IMR-90 (cell line): Measurements from ENCODE around the gene DLK2. TPM values are rescaled to one million over a fixed set of nuclear protein-coding genes. Genes with fewer than 3 reads are reported as not detected.

Source experiments
- ATAC-seq: fragments of 200-7000 bp; cut with Tn5 transposase; 2 replicates; pipeline ENCODE4 v1.9.1; 2020; ENCODE audit warnings: low read depth, mild to moderate bottlenecking, moderate library complexity
- BruUV-seq: library from RNA; stranded (reverse); fragments of 400-500 nt; replicated peaks from 2 replicates; lab custom pipeline; 2021; lab: Mats Ljungman, UMichigan
- CTCF ChIA-PET: fragments of 300-600 bp; formaldehyde crosslinking; extraction: SDS; loops from one replicate; lab custom pipeline; 2021; ENCODE audit warnings: antibody characterized with exemption; lab: Yijun Ruan, JAX
- POLR2A ChIA-PET: fragments of 300-600 bp; sonication (Branson Sonifier 250); formaldehyde crosslinking; loops from one replicate; lab custom pipeline; 2022; ENCODE audit warnings: antibody characterized with exemption; ENCODE audit not compliant: unreplicated experiment; lab: Charles Lee
- DNase-seq: peaks from one replicate; pipeline ENCODE4 v3.0.0; 2013
- H2AFZ ChIP-seq: replicated peaks from 2 replicates; pipeline ENCODE3; 2013; ENCODE audit warnings: low read length, mild to moderate bottlenecking; ENCODE audit not compliant: poor library complexity
- H2AK5ac ChIP-seq: 2 replicates; pipeline ENCODE4 v1.6.1; 2013; ENCODE audit warnings: low read depth, low read length, inconsistent platforms
- H2AK9ac ChIP-seq: replicated peaks from 2 replicates; pipeline ENCODE3; 2013; ENCODE audit warnings: mild to moderate bottlenecking, low read depth, low read length, moderate library complexity; ENCODE audit not compliant: poor library complexity
- H2BK120ac ChIP-seq: 2 replicates; pipeline ENCODE4 v1.6.1; 2013; ENCODE audit warnings: low read depth, low read length, inconsistent platforms
- H2BK15ac ChIP-seq: 3 replicates; pipeline ENCODE4 v1.6.1; 2013; ENCODE audit warnings: low read depth, low read length, inconsistent platforms
- H2BK20ac ChIP-seq: 2 replicates; pipeline ENCODE4 v1.6.1; 2013; ENCODE audit warnings: low read depth, mild to moderate bottlenecking, inconsistent platforms, low read length, moderate library complexity
- H2BK5ac ChIP-seq: 2 replicates; pipeline ENCODE4 v1.6.1; 2013; ENCODE audit warnings: mild to moderate bottlenecking, low read depth, low read length, inconsistent platforms; ENCODE audit not compliant: poor library complexity, severe bottlenecking
- H3K14ac ChIP-seq: replicated peaks from 2 replicates; pipeline ENCODE4 v1.6.1; 2013; ENCODE audit warnings: low read depth, low read length, inconsistent platforms
- H3K18ac ChIP-seq: 2 replicates; pipeline ENCODE4 v1.6.1; 2013; ENCODE audit warnings: low read depth, low read length, control low read depth
- H3K23ac ChIP-seq: 2 replicates; pipeline ENCODE4 v1.6.1; 2013; ENCODE audit warnings: low read depth, low read length, inconsistent platforms
- H3K27ac ChIP-seq: 2 replicates; pipeline ENCODE4 v1.5.1; 2013; ENCODE audit warnings: mild to moderate bottlenecking, control low read depth, low read length; ENCODE audit not compliant: insufficient read depth
- H3K27me3 ChIP-seq: 2 replicates; pipeline ENCODE4 v1.6.1; 2013; ENCODE audit warnings: low read length; ENCODE audit not compliant: control insufficient read depth, insufficient read depth
- H3K36me3 ChIP-seq: 2 replicates; pipeline ENCODE4 v1.6.1; 2013; ENCODE audit warnings: low read length, mixed read lengths; ENCODE audit not compliant: control insufficient read depth, insufficient read depth
- H3K4ac ChIP-seq: 2 replicates; pipeline ENCODE4 v1.6.1; 2013; ENCODE audit warnings: low read depth, low read length, inconsistent platforms
- H3K4me1 ChIP-seq: 2 replicates; pipeline ENCODE4 v1.6.1; 2013; ENCODE audit warnings: low read length, mixed read lengths; ENCODE audit not compliant: control insufficient read depth, insufficient read depth
- H3K4me2 ChIP-seq: 2 replicates; pipeline ENCODE4 v1.6.1; 2013; ENCODE audit warnings: low read depth, mild to moderate bottlenecking, control low read depth, low read length, moderate library complexity
- H3K4me3 ChIP-seq: 2 replicates; pipeline ENCODE4 v1.5.1; 2013; ENCODE audit warnings: low read depth, mild to moderate bottlenecking, control low read depth, low read length, moderate library complexity; ENCODE audit not compliant: insufficient read depth
- H3K56ac ChIP-seq: 2 replicates; pipeline ENCODE4 v1.6.1; 2013; ENCODE audit warnings: low read length, inconsistent platforms; ENCODE audit not compliant: insufficient read depth; ENCODE audit errors: extremely low read depth
- H3K79me1 ChIP-seq, 2 experiments: 2 replicates each; pipeline ENCODE4 v1.6.1; 2013; ENCODE audit warnings: low read length in 2 of 2, inconsistent platforms in 1 of 2, low read depth in 1 of 2
- H3K9ac ChIP-seq: 2 replicates; pipeline ENCODE4 v1.6.1; 2013; ENCODE audit warnings: low read depth, low read length, control low read depth
- H3K9me1 ChIP-seq: 2 replicates; pipeline ENCODE4 v1.6.1; 2013; ENCODE audit warnings: low read length, inconsistent platforms; ENCODE audit not compliant: insufficient read depth
- H3K9me3 ChIP-seq: 2 replicates; pipeline ENCODE4 v1.6.1; 2013; ENCODE audit warnings: low read length; ENCODE audit not compliant: control insufficient read depth, insufficient read depth
- H4K20me1 ChIP-seq: 2 replicates; pipeline ENCODE4 v1.6.1; 2013; ENCODE audit warnings: low read length, inconsistent platforms; ENCODE audit not compliant: insufficient read depth
- H4K5ac ChIP-seq: 2 replicates; pipeline ENCODE4 v1.6.1; 2013; ENCODE audit warnings: mild to moderate bottlenecking, low read depth, low read length, control low read depth
- H4K8ac ChIP-seq, 2 experiments: 2 replicates each; pipeline ENCODE4 v1.6.1; 2013; ENCODE audit warnings: low read depth in 2 of 2, low read length in 2 of 2, control low read depth in 1 of 2, inconsistent platforms in 1 of 2
- H4K91ac ChIP-seq: 2 replicates; pipeline ENCODE4 v1.6.1; 2013; ENCODE audit warnings: low read depth, low read length, inconsistent platforms; ENCODE audit not compliant: insufficient read depth
- BHLHE40 ChIP-seq: fragments of 150-350 bp; IDR thresholded peaks from 2 replicates; pipeline ENCODE4 v1.6.1; 2016; ENCODE audit warnings: mild to moderate bottlenecking, low read depth, low read length
- CHD1 ChIP-seq: IDR thresholded peaks from 2 replicates; pipeline ENCODE4 v1.6.1; 2012; ENCODE audit warnings: low read depth, low read length, improper control_type of control experiment
- FOS ChIP-seq: fragments of 150-350 bp; IDR thresholded peaks from 2 replicates; pipeline ENCODE4 v1.6.1; 2016; ENCODE audit warnings: low read depth, low read length
- MAZ ChIP-seq: IDR thresholded peaks from 2 replicates; pipeline ENCODE4 v1.6.1; 2012; ENCODE audit warnings: low read depth, mild to moderate bottlenecking, low read length, improper control_type of control experiment, moderate library complexity, borderline replicate concordance
- RAD21 ChIP-seq: IDR thresholded peaks from 2 replicates; pipeline ENCODE4 v1.6.1; 2012; ENCODE audit warnings: low read length, improper control_type of control experiment
- RCOR1 ChIP-seq: IDR thresholded peaks from 2 replicates; pipeline ENCODE4 v1.6.1; 2012; ENCODE audit warnings: mild to moderate bottlenecking, low read length, improper control_type of control experiment; ENCODE audit not compliant: insufficient replicate concordance
- SMC3 ChIP-seq: fragments of 150-350 bp; IDR thresholded peaks from 2 replicates; pipeline ENCODE4 v1.6.1; 2016; ENCODE audit warnings: low read depth, mild to moderate bottlenecking, antibody characterized with exemption, low read length, moderate library complexity
- USF2 ChIP-seq: fragments of 150-350 bp; IDR thresholded peaks from 2 replicates; pipeline ENCODE4 v1.6.1; 2017; ENCODE audit warnings: mild to moderate bottlenecking, antibody characterized with exemption, low read length, low read depth
- WGBS, 2 experiments: methylation state at CpG; one replicate each; pipeline versions ENCODE4 v1.1.5 to v1.1.7; 2013; ENCODE audit warnings: missing lambda C conversion rate in 2 of 2; ENCODE audit not compliant: insufficient read length in 1 of 2; ENCODE audit errors: extremely low coverage in 2 of 2; 5-methylcytosine and 5-hydroxymethylcytosine counted together
- dilution Hi-C: fragments of 300-500 bp; cut with HindIII; formaldehyde crosslinking; loops from one replicate; pipeline ENCODE4 v1.14.3; 2018; ENCODE audit warnings: low sequenced_read_pairs; ENCODE audit not compliant: unreplicated experiment
- in situ Hi-C: fragments of 300-500 bp; cut with MboI; formaldehyde crosslinking; loops from 3 replicates; pipeline ENCODE4 v1.14.3; 2019; ENCODE audit warnings: low sequenced_read_pairs, inconsistent platforms, mixed read lengths
- intact Hi-C: fragments of 100-400 bp; cut with micrococcal nuclease; formaldehyde crosslinking; loops from 2 replicates; pipeline ENCODE4 v1.10.0; 2022
- polyA plus RNA-seq, 3 experiments: library from polyadenylated mRNA; depleted of rRNA; stranded (reverse); fragments of >200 nt; gene quantifications; 2 replicates each; pipeline ENCODE4 v1.2.3, GENCODE V29; 2012; ENCODE audit warnings: low replicate concordance in 1 of 3
- total RNA-seq: library from RNA; depleted of rRNA; stranded (reverse); fragments of >200 nt; gene quantifications from 2 replicates; pipeline ENCODE4 v1.2.3, GENCODE V29; 2012

Gene DLK2
- total and polyA plus RNA-seq, 2 of the 4 experiments (the other 2 are of a cell fraction): 0.90 to 2.8 TPM

- peak; percentile 74 for ATAC-seq
- peaks cover 3 to 5% of the 10 kb centered on the region in 2 experiments; a peak in 2 of 4 replicates for H3K79me1 ChIP-seq
- H2AK5ac ChIP-seq: 0 out of 2 replicates have a peak overlapping the region, but pooled peaks have one; percentile 46
- no peaks in the 10 kb centered on the region for H3K9me3 ChIP-seq
- peak overlapping the region; percentile 21; the same call in 1 of the 2 replicates for H3K9ac ChIP-seq
- no peak overlapping the region for H2AFZ ChIP-seq
- peaks cover 18% of the 10 kb centered on the region; the same call in 1 of the 2 replicates for H3K9me1 ChIP-seq
- no TSS peak for BruUV-seq
- dilution Hi-C loops: no loop called here
- no peak overlapping the region for H2BK120ac ChIP-seq
- no peak overlapping the region for H3K4me3 ChIP-seq
- H3K4me2 ChIP-seq: no peak overlapping the region; the same call in 1 of the 2 replicates
- H4K20me1 ChIP-seq: no peaks in the 10 kb centered on the region; the same call in 1 of the 2 replicates
- H3K14ac ChIP-seq: no peak overlapping the region
- DNase-seq: peak; percentile 65
- H3K56ac ChIP-seq: peak overlapping the region; percentile 25; the same call in 1 of the 2 replicates
- TF ChIP-seq USF2 (no peak), BHLHE40 (peak; percentile 87), RAD21 (no peak), SMC3 (no peak), FOS (peak; percentile 32; the same call in 1 of the 2 replicates), CHD1 (no peak), RCOR1 (no peak), MAZ (no peak)
- no peak overlapping the region for H2BK20ac ChIP-seq
- no peak overlapping the region; the same call in 1 of the 2 replicates for H3K18ac ChIP-seq
- POLR2A ChIA-PET: interaction anchor here (0.6 kb wide), 2 partner anchors 16 to 37 kb away, joined by 3 to 4 read pairs; no protein-coding TSS in a partner anchor
- peak overlapping the region; percentile 4 for H2AK9ac ChIP-seq
- H3K36me3 ChIP-seq: peaks cover 26% of the 10 kb centered on the region
- no peaks in the 10 kb centered on the region for H3K27me3 ChIP-seq
- H2BK15ac ChIP-seq: no peak overlapping the region
- peak overlapping the region in 1 of 2 experiments; percentile 49; a peak in 1 of 4 replicates for H4K8ac ChIP-seq
- H3K27ac ChIP-seq: peak overlapping the region; percentile 68; the same call in 1 of the 2 replicates
- CTCF ChIA-PET: interaction anchor here (0.6 kb wide), 2 partner anchors 18 to 240 kb away, joined by 3 to 5 read pairs; no protein-coding TSS in a partner anchor
- H3K4me1 ChIP-seq: peaks cover 16% of the 10 kb centered on the region
- H4K5ac ChIP-seq: no peak overlapping the region; the same call in 1 of the 2 replicates
- peak overlapping the region; percentile 23 for H4K91ac ChIP-seq
- intact Hi-C loops: loop anchor here (1.0 kb wide), 1 partner anchor 41 kb away; the partner anchor contains the start of gene TJAP1
- peak overlapping the region; percentile 4 for H3K4ac ChIP-seq
- in situ Hi-C loops: no loop called here
- no peak overlapping the region for H3K23ac ChIP-seq
- H2BK5ac ChIP-seq: no peak overlapping the region
- 71% methylated on average over 1 of the region's 5 CpGs; no CpG with 5 or more reads in 1 of the 2 experiments for WGBS, 2 experiments
These were observed 18.6 kb downstream of the DLK2 start for GRCh38 chr6:43436577-43437282.
